Tibial nerve (tissue), 4 donors: ENCODE measurements around the gene SEMA3E. TPM values are rescaled to one million over a fixed set of nuclear protein-coding genes. Genes with fewer than 3 reads are reported as not detected.

Experiments
- DNase-seq, 2 donors: peaks; one replicate each; pipeline ENCODE4 v3.0.0-alpha.2; 2019; ENCODE audit warnings: low spot score in 2 of 2
- H3K27ac ChIP-seq, 4 donors: fragments of 200-600 bp; sonication (generic) in 3 of 4; one replicate each; pipeline ENCODE4 v1.5.1; 2017 to 2019; ENCODE audit warnings: mild to moderate bottlenecking in 1 of 4
- H3K27me3 ChIP-seq, 2 donors: fragments of 200-600 bp; sonication (generic) in 1 of 2; one replicate each; pipeline versions ENCODE4 v1.5.1 to v1.6.0; 2017 to 2019
- H3K36me3 ChIP-seq, 3 donors: fragments of 200-600 bp; sonication (generic); one replicate each; pipeline ENCODE4 v1.5.1; 2018 to 2019
- H3K4me1 ChIP-seq, 4 donors: fragments of 200-600 bp; sonication (generic) in 3 of 4; one replicate each; pipeline ENCODE4 v1.5.1; 2017 to 2019
- H3K4me3 ChIP-seq, 4 donors: fragments of 200-600 bp; sonication (generic) in 3 of 4; one replicate each; pipeline ENCODE4 v1.5.1; 2017 to 2019; ENCODE audit warnings: mild to moderate bottlenecking in 1 of 4, moderate library complexity in 1 of 4
- H3K9me3 ChIP-seq, 4 donors: fragments of 200-600 bp; sonication (generic) in 3 of 4; one replicate each; pipeline ENCODE4 v1.5.1; 2017 to 2019
- EP300 ChIP-seq, 2 donors: sonication (generic); formaldehyde crosslinking; IDR thresholded peaks; one replicate each; pipeline ENCODE4 v1.6.1; 2017; ENCODE audit warnings: antibody characterized with exemption in 2 of 2, mild to moderate bottlenecking in 1 of 2
- POLR2A ChIP-seq, 2 donors: fragments of 450-650 bp; IDR thresholded peaks; one replicate each; pipeline ENCODE4 v1.6.1; 2017; ENCODE audit warnings: antibody characterized with exemption in 2 of 2, mild to moderate bottlenecking in 2 of 2, moderate library complexity in 2 of 2
- WGBS, 2 donors: methylation state at CpG; one replicate each; pipeline ENCODE4 v1.1.5; 2018; 5-methylcytosine and 5-hydroxymethylcytosine counted together
- total RNA-seq, 4 donors: library from RNA; depleted of rRNA; stranded (reverse); fragments of >200 nt; gene quantifications; one replicate each; pipeline ENCODE4 v1.1.0, GENCODE V29; 2016
- TF ChIP-seq, protein P1 (sequence below), 5 experiments: fragments of 200-600 bp in 3 of 5; fragments of 450-650 bp in 2 of 5; sonication (generic) in 3 of 5; IDR thresholded peaks; one replicate each; pipeline ENCODE4 v1.5.1; 2016 to 2019; ENCODE audit warnings: antibody characterized with exemption in 5 of 5, mild to moderate bottlenecking in 3 of 5, moderate library complexity in 2 of 5

The SEMA3E gene
- total RNA-seq, 4 donors from 2014 or later: 0.60 to 21.9 (median 2.9) TPM

DNA sequence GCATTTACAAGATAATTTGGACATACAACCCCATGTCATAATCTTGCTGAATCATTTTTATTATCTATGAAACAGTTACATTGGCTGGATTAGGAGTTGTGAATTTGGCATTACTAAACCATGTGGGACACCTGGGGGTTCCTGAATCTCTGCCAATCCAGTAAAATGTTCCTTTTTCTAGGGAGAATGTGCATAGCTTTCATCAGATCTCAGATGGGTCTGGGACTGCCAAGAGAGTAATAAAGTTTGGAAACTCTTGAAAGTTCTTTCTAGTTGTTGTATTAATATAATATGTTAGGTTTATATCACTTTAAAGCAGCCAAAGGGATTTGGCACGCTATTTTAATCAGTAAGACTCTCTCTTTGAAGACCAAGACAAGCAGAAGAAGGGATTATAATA is 62.7 kb downstream of the SEMA3E start:
- Histone ChIP-seq H3K4me1 (no peaks in the 10 kb centered on the region), H3K4me3 (no peak overlapping the region), H3K9me3 (no peaks in the 10 kb centered on the region), H3K27ac (no peak overlapping the region), H3K27me3 (no peaks in the 10 kb centered on the region), H3K36me3 (no peaks in the 10 kb centered on the region)
- no peak for DNase-seq
- 67 to 68% methylated on average over 1 of the region's 1 CpG for WGBS, 2 donors
- TF ChIP-seq POLR2A (IDR thresholded peaks at IDR 0.05): no peak
- no peak for TF ChIP-seq EP300 (IDR thresholded peaks at IDR 0.05)
- TF ChIP-seq, protein P1, sequence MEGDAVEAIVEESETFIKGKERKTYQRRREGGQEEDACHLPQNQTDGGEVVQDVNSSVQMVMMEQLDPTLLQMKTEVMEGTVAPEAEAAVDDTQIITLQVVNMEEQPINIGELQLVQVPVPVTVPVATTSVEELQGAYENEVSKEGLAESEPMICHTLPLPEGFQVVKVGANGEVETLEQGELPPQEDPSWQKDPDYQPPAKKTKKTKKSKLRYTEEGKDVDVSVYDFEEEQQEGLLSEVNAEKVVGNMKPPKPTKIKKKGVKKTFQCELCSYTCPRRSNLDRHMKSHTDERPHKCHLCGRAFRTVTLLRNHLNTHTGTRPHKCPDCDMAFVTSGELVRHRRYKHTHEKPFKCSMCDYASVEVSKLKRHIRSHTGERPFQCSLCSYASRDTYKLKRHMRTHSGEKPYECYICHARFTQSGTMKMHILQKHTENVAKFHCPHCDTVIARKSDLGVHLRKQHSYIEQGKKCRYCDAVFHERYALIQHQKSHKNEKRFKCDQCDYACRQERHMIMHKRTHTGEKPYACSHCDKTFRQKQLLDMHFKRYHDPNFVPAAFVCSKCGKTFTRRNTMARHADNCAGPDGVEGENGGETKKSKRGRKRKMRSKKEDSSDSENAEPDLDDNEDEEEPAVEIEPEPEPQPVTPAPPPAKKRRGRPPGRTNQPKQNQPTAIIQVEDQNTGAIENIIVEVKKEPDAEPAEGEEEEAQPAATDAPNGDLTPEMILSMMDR (IDR thresholded peaks at IDR 0.05): no peak

DNA sequence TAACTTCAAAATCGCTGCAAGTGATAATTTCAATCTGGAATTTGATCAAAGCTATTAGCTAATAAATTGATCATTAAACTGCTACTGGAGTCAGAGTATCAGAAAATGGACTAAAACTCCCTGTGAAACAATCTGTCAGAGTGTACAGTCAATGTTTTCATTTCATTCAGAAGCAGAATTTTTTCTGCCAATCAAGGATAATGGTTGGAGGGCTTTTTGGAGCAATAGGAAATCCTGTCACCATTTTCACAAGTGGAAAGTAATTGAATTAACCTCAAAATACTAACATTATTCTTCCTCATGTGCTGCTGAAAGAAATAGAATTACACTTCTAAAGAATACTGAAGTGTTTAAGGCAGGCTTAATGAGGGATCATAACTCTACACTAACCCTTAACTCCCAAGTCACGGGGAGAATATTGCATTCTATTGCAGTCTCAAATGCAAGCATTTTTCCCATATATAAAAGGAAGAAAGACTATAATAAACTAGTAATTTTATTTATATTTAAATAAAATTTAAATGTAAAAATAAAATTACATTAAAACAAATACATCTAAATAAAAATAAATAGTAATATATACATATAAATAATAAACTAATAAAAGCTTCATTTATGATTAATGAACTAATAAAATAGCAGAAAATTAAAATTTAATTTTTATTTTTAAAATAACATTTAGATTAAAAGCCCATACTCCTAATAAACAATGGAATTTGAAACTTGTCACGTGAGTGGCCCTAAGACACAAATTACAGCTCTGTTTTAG is 67.1 kb downstream of the SEMA3E start:
- TF ChIP-seq POLR2A (IDR thresholded peaks at IDR 0.05) (no peak), EP300 (IDR thresholded peaks at IDR 0.05) (no peak)
- TF ChIP-seq, protein P1 (IDR thresholded peaks at IDR 0.05): no peak
- 83 to 84% methylated on average over 3 of the region's 3 CpGs for WGBS, 2 donors
- H3K27me3 ChIP-seq: no peaks in the 10 kb centered on the region

DNA sequence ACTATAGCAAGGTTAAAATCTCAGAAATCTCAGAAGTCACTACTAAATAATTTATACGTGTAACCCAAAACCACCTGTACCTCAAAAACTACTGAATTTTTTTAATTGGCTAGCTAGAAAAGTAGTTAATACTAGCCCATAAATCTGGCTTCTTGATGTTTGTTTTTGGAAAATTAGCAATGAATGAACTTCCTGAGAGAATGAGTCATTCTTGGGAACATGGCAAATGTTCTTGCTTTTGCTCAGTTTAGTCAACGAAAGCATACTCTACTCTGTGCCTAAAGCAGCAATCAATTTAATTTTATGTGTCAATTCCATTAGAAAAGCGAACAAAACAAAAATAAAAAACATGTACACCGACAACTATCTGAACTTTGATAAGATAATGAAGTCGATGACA is 69.2 kb downstream of the SEMA3E start:
- no peaks in the 10 kb centered on the region for H3K27me3 ChIP-seq
- H3K4me1 ChIP-seq: no peaks in the 10 kb centered on the region
- no peak overlapping the region for H3K4me3 ChIP-seq
- 74% methylated on average over 5 of the region's 5 CpGs for WGBS, 2 donors
- TF ChIP-seq POLR2A (IDR thresholded peaks at IDR 0.05): no peak
- no peak for TF ChIP-seq EP300 (IDR thresholded peaks at IDR 0.05)
- TF ChIP-seq, protein P1 (IDR thresholded peaks at IDR 0.05): no peak
- no peaks in the 10 kb centered on the region for H3K36me3 ChIP-seq
- no peak for DNase-seq
- no peak overlapping the region for H3K27ac ChIP-seq
- H3K9me3 ChIP-seq: no peaks in the 10 kb centered on the region

More for the DNA sequence above, 67.1 kb downstream of the SEMA3E start:
- Histone ChIP-seq H3K4me1 (no peaks in the 10 kb centered on the region), H3K4me3 (no peak overlapping the region), H3K27ac (no peak overlapping the region), H3K36me3 (no peaks in the 10 kb centered on the region), H3K9me3 (no peaks in the 10 kb centered on the region)
- no peak for DNase-seq

DNA sequence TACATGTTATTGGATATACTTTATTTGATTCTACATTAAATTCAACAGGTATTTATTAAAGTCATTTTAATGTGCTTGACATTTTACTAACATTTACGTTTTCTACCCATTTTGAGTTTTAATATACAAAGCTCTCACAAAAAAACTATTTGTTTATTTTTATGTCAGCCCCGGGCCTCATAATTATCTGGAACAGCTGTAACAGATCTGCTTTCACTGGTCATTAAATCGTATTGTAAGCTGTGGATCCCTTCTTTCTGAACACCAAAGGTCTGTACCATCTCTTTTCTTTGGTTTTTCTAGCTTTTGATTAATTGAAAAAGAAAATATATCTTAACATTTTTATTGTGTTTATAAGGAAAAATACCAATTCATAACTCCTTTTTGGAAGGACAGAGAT is 73.5 kb downstream of the SEMA3E start:
- TF ChIP-seq POLR2A (IDR thresholded peaks at IDR 0.05) (no peak), EP300 (IDR thresholded peaks at IDR 0.05) (no peak)
- TF ChIP-seq, protein P1 (IDR thresholded peaks at IDR 0.05): no peak
- no peaks in the 10 kb centered on the region for H3K9me3 ChIP-seq
- no peak overlapping the region for H3K27ac ChIP-seq
- DNase-seq: no peak
- no peaks in the 10 kb centered on the region for H3K27me3 ChIP-seq
- H3K4me3 ChIP-seq: no peak overlapping the region
- H3K36me3 ChIP-seq: no peaks in the 10 kb centered on the region
- no peaks in the 10 kb centered on the region for H3K4me1 ChIP-seq
- WGBS, 2 donors: 49 to 50% methylated on average over 3 of the region's 3 CpGs

DNA sequence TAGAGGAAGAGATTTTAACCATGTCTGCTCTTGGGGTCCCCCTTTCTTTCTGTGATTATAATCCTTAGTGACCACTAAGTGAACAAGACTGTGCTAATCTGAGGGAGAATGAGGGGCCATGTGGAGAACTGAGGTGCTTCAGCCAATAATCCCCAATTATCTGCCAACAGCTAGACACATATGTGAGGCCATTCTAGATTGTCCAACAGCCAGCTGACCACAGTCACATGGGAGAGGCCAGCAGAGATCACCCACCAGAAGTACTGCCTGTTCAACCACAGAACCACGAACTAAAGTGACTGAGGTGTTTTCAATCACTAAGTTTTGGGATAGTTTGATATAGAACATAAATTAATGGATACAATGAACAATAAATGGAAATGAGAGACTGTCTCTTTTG is 74.3 kb downstream of the SEMA3E start:
- no peaks in the 10 kb centered on the region for H3K4me1 ChIP-seq
- no peaks in the 10 kb centered on the region for H3K9me3 ChIP-seq
- no peak overlapping the region for H3K4me3 ChIP-seq
- no peak for DNase-seq
- H3K36me3 ChIP-seq: no peaks in the 10 kb centered on the region
- 83 to 91% methylated on average over 1 of the region's 1 CpG for WGBS, 2 donors
- H3K27ac ChIP-seq: no peak overlapping the region
- TF ChIP-seq, protein P1 (IDR thresholded peaks at IDR 0.05): no peak
- TF ChIP-seq EP300 (IDR thresholded peaks at IDR 0.05): no peak
- no peak for TF ChIP-seq POLR2A (IDR thresholded peaks at IDR 0.05)
- no peaks in the 10 kb centered on the region for H3K27me3 ChIP-seq
